Transverse colon (tissue), 4 donors: ENCODE data around the gene GRM1.

ENCODE experiments used
- CTCF ChIP-seq, 5 experiments: fragments of 200-600 bp in 3 of 5; fragments of 450-650 bp in 2 of 5; sonication (generic) in 3 of 5; IDR thresholded peaks; 1 replicate in 2 of 5; 2 replicates in 3 of 5; pipeline ENCODE4 v1.5.1; 2016 to 2017; ENCODE audit warnings: antibody characterized with exemption in 5 of 5, inconsistent platforms in 3 of 5, mild to moderate bottlenecking in 2 of 5, moderate library complexity in 1 of 5
- POLR2A ChIP-seq: fragments of 450-650 bp; IDR thresholded peaks from one replicate; pipeline ENCODE4 v1.6.1; 2016; ENCODE audit warnings: antibody characterized with exemption, mild to moderate bottlenecking, moderate library complexity
- POLR2AphosphoS5 ChIP-seq, 3 donors: sonication (generic); formaldehyde crosslinking; IDR thresholded peaks; one replicate each; pipeline ENCODE4 v1.6.1; 2016; ENCODE audit warnings: antibody characterized with exemption in 3 of 3

- no peak for TF ChIP-seq CTCF (IDR thresholded peaks at IDR 0.05)
- TF ChIP-seq POLR2A: no peak
- TF ChIP-seq POLR2AphosphoS5 (IDR thresholded peaks at IDR 0.05): no peak
These were observed 390.7 kb downstream of the GRM1 start for GRCh38 chr6:146419576-146419975.
